SK-N-SH treated with all-trans-retinoic acid at 6 μM for 48 hours (cell line): Measurements from ENCODE around the gene LMNTD2.

Source experiments
- ARNTL ChIP-seq: fragments of 450-650 bp; formaldehyde crosslinking; IDR thresholded peaks from 2 replicates; pipeline ENCODE4 v1.5.0; 2020; ENCODE audit warnings: low read depth, mild to moderate bottlenecking, moderate library complexity, borderline replicate concordance
- CREB5 ChIP-seq: fragments of 250-450 bp; sonication (Bioruptor Pico); IDR thresholded peaks from 2 replicates; pipeline ENCODE4 v1.5.1; 2020; ENCODE audit warnings: low read depth, mild to moderate bottlenecking, moderate library complexity
- PATZ1 ChIP-seq: fragments of 250-450 bp; sonication (Bioruptor Pico); IDR thresholded peaks from 2 replicates; pipeline ENCODE4 v1.8.0; 2020; ENCODE audit warnings: mild to moderate bottlenecking, moderate library complexity, borderline replicate concordance
- POU6F1 ChIP-seq: fragments of 250-450 bp; sonication (Bioruptor Pico); IDR thresholded peaks from 2 replicates; pipeline ENCODE4 v1.8.0; 2021; ENCODE audit warnings: low read depth, mild to moderate bottlenecking, moderate library complexity, borderline replicate concordance
- PPARA ChIP-seq: fragments of 250-450 bp; sonication (Bioruptor Pico); IDR thresholded peaks from 2 replicates; pipeline ENCODE4 v1.5.0; 2020; ENCODE audit warnings: mild to moderate bottlenecking, borderline replicate concordance
- ZC3H10 ChIP-seq: fragments of 250-450 bp; sonication (Bioruptor Pico); IDR thresholded peaks from 2 replicates; pipeline ENCODE4 v1.5.1; 2021; ENCODE audit warnings: mild to moderate bottlenecking, moderate library complexity
- ZNF70 ChIP-seq: fragments of 450-650 bp; formaldehyde crosslinking; IDR thresholded peaks from 2 replicates; pipeline ENCODE4 v1.5.0; 2020; ENCODE audit warnings: mild to moderate bottlenecking, moderate library complexity

GRCh38 chr11:565921-566509 lies 5.5 kb upstream of the LMNTD2 start:
- no peak for TF ChIP-seq PATZ1 (CRISPR knock-in tag)
- no peak for TF ChIP-seq ZC3H10 (CRISPR knock-in tag)
- TF ChIP-seq POU6F1 (CRISPR knock-in tag) = no peak
- no peak for TF ChIP-seq PPARA (CRISPR knock-in tag)
- no peak for TF ChIP-seq ARNTL (CRISPR knock-in tag)
- no peak for TF ChIP-seq ZNF70 (CRISPR knock-in tag)
- TF ChIP-seq CREB5 (CRISPR knock-in tag) = no peak
